Measurements from ENCODE around the gene NANOS3. TPM values are rescaled to one million over a fixed set of nuclear protein-coding genes. Genes with fewer than 3 reads are reported as not detected.

Gene NANOS3
- total RNA-seq: 2.6 TPM
- 1 to 10 TPM in 7 of 8 donors, under 1 TPM in 1; 0.71 to 3.4 (median 1.4) TPM for polyA plus RNA-seq (ENCODE audit: insufficient read depth in 1 of 8, insufficient read length in 8 of 8, low replicate concordance in 1 of 8)
- long read RNA-seq, donor 1: 0 reads
- long read RNA-seq, donor 2: 0 reads
- long read RNA-seq, donor 3: 0 reads
- long read RNA-seq, donor 4: 0 reads
- long read RNA-seq, donor 5: 0 reads
- long read RNA-seq, donor 6: 0 reads
- long read RNA-seq, donor 7: 0 reads
- long read RNA-seq, donor 8: 0 reads
- long read RNA-seq, donor 9: 0 reads
- long read RNA-seq, donor 10, partial matches to known transcripts: 0 of 5 reads
- long read RNA-seq, donor 10, other reads (novel, unspliced or antisense): 5 of 5 reads
- long read RNA-seq, donor 11: 0 reads

DNA sequence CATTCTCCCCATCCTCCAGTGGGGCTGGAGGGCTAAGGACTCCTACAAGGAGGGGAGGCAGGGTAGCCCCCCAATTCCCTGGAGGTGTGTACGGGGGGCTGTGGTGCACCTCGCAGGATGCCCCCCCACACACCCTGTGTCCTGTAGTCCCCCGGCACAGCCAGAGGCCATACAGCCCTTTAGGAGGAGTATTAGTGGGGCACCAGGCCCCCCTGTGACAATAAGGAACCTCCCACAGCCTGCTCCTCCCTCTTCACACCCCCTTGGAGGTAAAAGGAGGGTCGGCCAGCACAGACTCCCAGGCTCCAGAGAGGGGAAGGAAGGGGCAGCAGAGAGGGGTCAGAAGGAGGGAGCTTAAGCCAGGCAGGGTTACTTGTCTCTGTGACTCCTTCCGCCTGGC, at the start of gene NANOS3:
Gene NANOS3 (plus strand): TSS at position 301 of the 400 bp plus-strand sequence. CDS start 115 bp downstream, outside the sequence.
- no peaks in the 10 kb centered on the region for H3K27me3 ChIP-seq (ENCODE audit: control insufficient read depth, insufficient read depth, low read length)
- no peak within 1 kb of the TSS for H3K4me3 ChIP-seq (ENCODE audit: low read length)
- 33% methylated on average over 1 of the region's 5 CpGs for WGBS (ENCODE audit: insufficient coverage)
- H3K4me1 ChIP-seq (ENCODE audit: control insufficient read depth, insufficient read depth, low read length): peaks cover 30% of the 10 kb centered on the region
- no peak for DNase-seq
- H3K27ac ChIP-seq (ENCODE audit: low read length): no peak within 1 kb of the TSS
- H3K36me3 ChIP-seq (ENCODE audit: control insufficient read depth, insufficient read depth, low read length): peaks cover 3% of the 10 kb centered on the region
- no peaks in the 10 kb centered on the region for H3K9me3 ChIP-seq (replicated peaks; ENCODE audit: control insufficient read depth, low read depth, low read length)

DNA sequence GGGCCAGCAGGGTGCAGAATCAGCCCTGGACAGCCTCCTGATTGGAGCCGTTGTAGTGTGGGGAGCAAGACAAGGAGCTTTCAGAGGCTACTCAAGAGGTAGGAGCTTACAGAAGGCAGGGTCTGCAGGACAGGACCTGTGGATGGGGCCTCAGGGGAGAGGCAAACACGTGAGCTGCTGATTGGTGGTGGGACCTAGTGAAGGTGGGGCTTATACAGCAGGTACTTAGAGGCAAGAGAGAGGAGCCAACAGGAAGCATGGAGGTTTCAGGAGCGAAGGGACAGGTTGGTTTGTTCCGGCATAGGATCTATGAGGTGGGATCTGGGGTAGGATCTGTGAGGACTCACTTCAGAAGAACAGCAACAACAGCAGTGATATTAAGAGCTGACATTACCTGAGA, 49.3 kb upstream of the NANOS3 start:
- Histone ChIP-seq H3K9me3 (replicated peaks; ENCODE audit: control insufficient read depth, low read depth, low read length) (no peaks in the 10 kb centered on the region), H3K36me3 (ENCODE audit: control insufficient read depth, insufficient read depth, low read length) (peaks cover 65% of the 10 kb centered on the region), H3K27ac (ENCODE audit: low read length) (no peak overlapping the region), H3K27me3 (ENCODE audit: control insufficient read depth, insufficient read depth, low read length) (no peaks in the 10 kb centered on the region), H3K4me3 (ENCODE audit: low read length) (no peak overlapping the region), H3K4me1 (ENCODE audit: control insufficient read depth, insufficient read depth, low read length) (peaks cover 2% of the 10 kb centered on the region)
- whole genome bisulfite sequencing (ENCODE audit: insufficient coverage): 51% methylated on average over 3 of the region's 4 CpGs
- DNase-seq: no peak

DNA sequence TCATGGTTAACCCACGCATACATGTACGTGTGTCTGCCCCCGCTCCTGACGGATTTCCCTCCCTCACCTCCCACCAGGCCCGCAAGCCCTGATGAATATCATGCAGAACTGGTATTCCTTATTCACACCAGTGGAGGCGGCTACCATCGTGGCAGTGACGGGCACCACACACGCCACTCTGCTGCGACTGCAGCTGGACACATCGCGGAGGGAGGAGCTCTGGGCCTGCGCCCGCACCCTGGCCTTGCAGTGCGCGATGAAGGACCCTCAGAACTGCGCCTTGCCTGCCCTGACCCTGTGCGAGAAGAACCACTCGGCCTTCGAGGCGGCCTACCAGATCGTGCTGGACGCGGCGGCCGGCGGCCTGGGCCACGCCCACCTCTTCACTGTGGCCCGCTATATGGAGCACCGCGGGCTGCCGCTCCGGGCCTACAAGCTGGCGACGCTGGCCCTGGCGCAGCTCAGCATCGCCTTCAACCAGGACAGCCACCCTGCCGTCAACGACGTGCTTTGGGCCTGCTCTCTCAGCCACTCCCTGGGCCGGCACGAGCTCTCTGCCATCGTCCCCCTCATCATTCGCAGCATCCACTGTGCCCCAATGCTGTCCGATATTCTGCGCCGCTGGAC, 46.7 kb upstream of the NANOS3 start:
- DNase-seq: no peak
- Histone ChIP-seq H3K27me3 (ENCODE audit: control insufficient read depth, insufficient read depth, low read length) (no peaks in the 10 kb centered on the region), H3K4me1 (ENCODE audit: control insufficient read depth, insufficient read depth, low read length) (peaks cover 16% of the 10 kb centered on the region), H3K4me3 (ENCODE audit: low read length) (no peak overlapping the region), H3K9me3 (replicated peaks; ENCODE audit: control insufficient read depth, low read depth, low read length) (no peaks in the 10 kb centered on the region), H3K36me3 (ENCODE audit: control insufficient read depth, insufficient read depth, low read length) (peaks cover 64% of the 10 kb centered on the region), H3K27ac (ENCODE audit: low read length) (no peak overlapping the region)
- WGBS (ENCODE audit: insufficient coverage): 91% methylated on average over 45 of the region's 47 CpGs

DNA sequence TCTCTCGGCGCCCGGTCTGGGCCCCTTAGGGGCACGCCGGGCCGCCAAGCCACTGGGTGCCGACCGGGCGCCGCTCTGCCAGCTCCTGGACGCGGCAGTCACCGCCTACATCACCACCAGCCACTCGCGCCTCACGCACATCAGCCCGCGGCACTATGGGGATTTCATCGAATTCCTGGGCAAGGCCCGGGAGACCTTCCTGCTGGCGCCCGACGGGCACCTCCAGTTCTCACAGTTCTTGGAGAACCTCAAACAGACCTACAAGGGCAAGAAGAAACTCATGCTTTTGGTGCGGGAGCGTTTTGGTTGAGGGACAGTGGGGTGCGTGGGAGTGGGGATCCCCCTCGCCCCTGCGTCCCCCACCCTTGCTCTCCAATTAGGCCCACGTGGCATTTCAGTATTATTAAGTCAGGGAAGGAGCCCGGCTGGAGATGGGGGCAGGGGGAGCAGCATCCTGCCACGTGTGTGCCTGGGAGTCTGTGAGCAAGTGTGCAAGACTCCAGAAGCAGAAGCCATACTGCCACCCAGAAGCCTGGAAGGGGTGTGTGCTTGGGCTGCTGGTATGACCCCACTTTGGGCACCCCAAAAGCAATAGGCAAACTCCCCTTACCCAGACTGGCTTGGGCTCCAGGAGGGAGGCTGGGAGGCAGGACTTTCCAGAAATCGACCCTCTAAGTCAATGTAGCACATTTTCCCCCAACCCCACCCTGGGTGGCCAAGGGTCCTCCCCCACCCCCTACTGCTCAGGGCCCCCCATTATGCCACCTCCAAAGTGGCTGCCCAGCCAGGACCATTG, 46.0 kb upstream of the NANOS3 start:
- H3K4me1 ChIP-seq (ENCODE audit: control insufficient read depth, insufficient read depth, low read length): peaks cover 20% of the 10 kb centered on the region
- DNase-seq: peak; percentile 47
- H3K27ac ChIP-seq (ENCODE audit: low read length): peak overlapping the region; percentile 20
- H3K9me3 ChIP-seq (replicated peaks; ENCODE audit: control insufficient read depth, low read depth, low read length): no peaks in the 10 kb centered on the region
- H3K36me3 ChIP-seq (ENCODE audit: control insufficient read depth, insufficient read depth, low read length): peaks cover 63% of the 10 kb centered on the region
- H3K4me3 ChIP-seq (ENCODE audit: low read length): no peak overlapping the region
- no peaks in the 10 kb centered on the region for H3K27me3 ChIP-seq (ENCODE audit: control insufficient read depth, insufficient read depth, low read length)
- 96% methylated on average over 18 of the region's 32 CpGs for WGBS (ENCODE audit: insufficient coverage)

DNA sequence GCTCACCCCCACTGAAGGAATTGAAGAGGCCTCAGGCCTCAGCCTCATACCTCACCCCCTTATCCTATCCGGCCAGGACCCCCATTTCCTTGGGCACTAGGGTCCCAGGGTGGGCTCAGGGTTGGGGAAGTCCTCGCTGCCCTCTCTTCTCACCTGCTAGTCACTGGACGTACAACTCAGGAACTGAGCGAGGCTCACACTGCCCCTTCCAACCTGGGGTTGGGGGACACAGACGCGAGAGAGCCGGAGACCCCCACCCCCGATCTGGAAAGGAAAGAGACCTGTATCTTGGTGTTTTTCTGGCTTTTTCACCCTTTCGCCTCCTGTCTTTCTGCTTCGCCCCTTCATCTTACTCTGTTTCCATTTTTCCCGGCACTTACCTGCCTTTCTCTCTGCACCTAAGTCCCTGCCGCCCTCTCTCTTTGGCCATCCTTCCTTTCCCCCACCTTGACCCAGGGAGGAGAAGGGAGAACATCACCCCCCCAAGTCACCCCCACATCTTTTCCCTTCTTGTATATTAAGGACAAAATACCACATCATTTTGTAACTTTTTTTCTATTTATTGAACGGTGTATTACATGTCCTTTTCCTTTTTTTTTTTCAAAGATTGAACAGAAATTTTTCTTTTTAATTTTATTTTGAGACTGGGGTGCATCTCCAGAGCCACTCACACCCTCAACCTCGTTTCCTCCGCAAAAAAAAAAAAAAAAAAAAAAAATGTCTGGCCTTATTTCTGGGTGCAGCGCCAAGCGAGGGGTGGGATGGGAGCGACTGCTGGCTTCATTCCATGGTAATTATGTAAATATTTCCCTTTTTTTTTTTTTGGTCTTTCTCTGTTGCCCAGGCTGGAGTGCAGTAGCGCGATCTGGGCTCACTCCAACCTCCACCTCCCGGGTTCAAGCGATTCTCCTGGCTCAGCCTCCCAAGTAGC, 45.1 kb upstream of the NANOS3 start:
- Histone ChIP-seq H3K4me1 (ENCODE audit: control insufficient read depth, insufficient read depth, low read length) (peaks cover 29% of the 10 kb centered on the region), H3K4me3 (ENCODE audit: low read length) (no peak overlapping the region), H3K36me3 (ENCODE audit: control insufficient read depth, insufficient read depth, low read length) (peaks cover 68% of the 10 kb centered on the region), H3K27me3 (ENCODE audit: control insufficient read depth, insufficient read depth, low read length) (no peaks in the 10 kb centered on the region), H3K9me3 (replicated peaks; ENCODE audit: control insufficient read depth, low read depth, low read length) (no peaks in the 10 kb centered on the region), H3K27ac (ENCODE audit: low read length) (no peak overlapping the region)
- DNase-seq: peak; percentile 40
- WGBS (ENCODE audit: insufficient coverage): 100% methylated on average over 2 of the region's 22 CpGs

DNA sequence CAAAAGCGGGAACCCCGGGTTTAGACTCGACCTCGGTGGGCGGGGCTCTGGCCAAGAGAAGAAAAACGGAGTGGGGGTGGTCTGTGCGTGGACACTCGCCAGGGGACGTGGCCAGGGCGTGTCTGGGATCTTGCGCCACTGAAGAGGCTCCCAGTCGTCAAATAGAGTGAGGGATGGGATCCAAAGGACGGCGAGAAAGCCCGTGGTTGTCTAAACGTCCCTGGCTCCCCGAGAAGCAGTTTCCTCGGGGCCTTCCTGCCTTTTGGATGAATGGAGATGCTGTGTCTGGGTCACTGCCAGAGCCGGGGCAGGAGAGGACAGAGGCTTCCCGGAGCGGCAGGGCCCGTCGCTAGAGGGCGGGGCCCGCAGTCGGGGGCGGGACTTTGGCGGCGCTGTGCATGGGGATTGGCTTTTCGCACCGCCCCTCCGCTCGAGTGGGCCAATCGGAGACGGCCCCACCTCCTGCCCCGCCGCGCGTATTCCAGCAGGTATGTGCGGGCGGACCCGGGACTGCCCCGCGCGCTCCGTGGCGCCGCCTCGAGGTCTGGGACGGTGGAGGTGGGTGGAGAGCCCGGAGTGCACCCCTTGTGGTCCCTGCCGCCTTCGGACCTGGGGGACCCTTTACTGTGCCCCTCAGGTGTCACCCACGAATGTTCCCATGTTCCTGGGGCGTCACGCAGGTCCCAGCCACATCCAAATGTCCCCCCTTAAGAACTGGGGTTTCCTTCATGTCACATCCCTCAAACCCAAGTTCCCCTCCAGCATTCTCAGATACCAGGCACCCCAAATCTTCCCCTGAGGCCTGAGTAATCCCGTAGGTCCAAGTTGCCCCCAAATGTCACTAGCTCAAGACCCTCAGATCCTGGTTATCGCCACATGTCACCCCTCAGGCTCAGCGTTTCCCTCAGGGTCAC, 43.3 kb upstream of the NANOS3 start:
- Histone ChIP-seq H3K27ac (ENCODE audit: low read length) (peak overlapping the region; percentile 79), H3K36me3 (ENCODE audit: control insufficient read depth, insufficient read depth, low read length) (peaks cover 64% of the 10 kb centered on the region), H3K4me1 (ENCODE audit: control insufficient read depth, insufficient read depth, low read length) (peaks cover 43% of the 10 kb centered on the region), H3K9me3 (replicated peaks; ENCODE audit: control insufficient read depth, low read depth, low read length) (no peaks in the 10 kb centered on the region), H3K27me3 (ENCODE audit: control insufficient read depth, insufficient read depth, low read length) (no peaks in the 10 kb centered on the region), H3K4me3 (ENCODE audit: low read length) (peak overlapping the region; percentile 31)
- WGBS (ENCODE audit: insufficient coverage): 7% methylated on average over 54 of the region's 59 CpGs
- DNase-seq: peak; percentile 95

DNA sequence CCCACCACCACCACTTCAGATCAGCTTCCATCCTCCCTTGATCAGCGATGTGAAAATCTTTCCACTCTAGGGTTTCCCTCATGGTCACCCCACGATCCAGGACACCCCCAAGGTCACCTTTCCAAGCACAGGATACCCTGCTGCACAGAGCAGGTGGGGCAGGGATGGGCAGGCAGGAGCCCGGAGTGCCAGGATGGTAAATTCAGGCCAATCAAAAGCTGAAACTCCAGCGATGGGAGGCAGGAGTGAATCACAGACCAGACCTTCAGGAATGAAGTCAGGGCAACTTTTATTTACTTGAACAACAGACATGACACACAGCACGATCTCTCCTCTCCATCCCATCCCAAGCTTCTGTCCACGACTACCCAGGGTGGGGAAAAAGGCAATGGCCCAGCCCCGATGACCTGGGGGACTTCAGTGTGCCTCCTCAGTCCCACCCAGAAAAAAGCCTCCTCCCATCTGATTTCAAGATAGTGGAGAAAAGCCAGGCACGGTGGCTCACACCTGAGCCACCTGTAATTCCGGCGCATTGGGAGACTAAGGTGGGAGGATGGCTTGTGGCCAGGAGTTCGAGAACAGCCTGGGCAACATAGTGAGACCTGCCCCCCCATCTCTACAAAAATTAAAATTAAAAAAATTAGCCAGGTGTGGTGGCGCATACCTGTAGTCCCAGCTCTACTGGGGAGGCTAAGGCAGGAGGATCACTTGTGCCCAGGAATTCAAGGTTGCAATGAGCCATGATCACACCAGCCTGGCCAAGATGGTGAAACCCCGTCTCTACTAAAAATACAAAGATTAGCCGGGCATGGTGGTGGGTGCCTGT, 42.5 kb upstream of the NANOS3 start:
- Histone ChIP-seq H3K36me3 (ENCODE audit: control insufficient read depth, insufficient read depth, low read length) (peaks cover 62% of the 10 kb centered on the region), H3K9me3 (replicated peaks; ENCODE audit: control insufficient read depth, low read depth, low read length) (no peaks in the 10 kb centered on the region), H3K4me3 (ENCODE audit: low read length) (peak overlapping the region; percentile 31), H3K4me1 (ENCODE audit: control insufficient read depth, insufficient read depth, low read length) (peaks cover 52% of the 10 kb centered on the region), H3K27me3 (ENCODE audit: control insufficient read depth, insufficient read depth, low read length) (no peaks in the 10 kb centered on the region), H3K27ac (ENCODE audit: low read length) (peak overlapping the region; percentile 62)
- WGBS (ENCODE audit: insufficient coverage): 86% methylated on average over 2 of the region's 14 CpGs
- no peak for DNase-seq

DNA sequence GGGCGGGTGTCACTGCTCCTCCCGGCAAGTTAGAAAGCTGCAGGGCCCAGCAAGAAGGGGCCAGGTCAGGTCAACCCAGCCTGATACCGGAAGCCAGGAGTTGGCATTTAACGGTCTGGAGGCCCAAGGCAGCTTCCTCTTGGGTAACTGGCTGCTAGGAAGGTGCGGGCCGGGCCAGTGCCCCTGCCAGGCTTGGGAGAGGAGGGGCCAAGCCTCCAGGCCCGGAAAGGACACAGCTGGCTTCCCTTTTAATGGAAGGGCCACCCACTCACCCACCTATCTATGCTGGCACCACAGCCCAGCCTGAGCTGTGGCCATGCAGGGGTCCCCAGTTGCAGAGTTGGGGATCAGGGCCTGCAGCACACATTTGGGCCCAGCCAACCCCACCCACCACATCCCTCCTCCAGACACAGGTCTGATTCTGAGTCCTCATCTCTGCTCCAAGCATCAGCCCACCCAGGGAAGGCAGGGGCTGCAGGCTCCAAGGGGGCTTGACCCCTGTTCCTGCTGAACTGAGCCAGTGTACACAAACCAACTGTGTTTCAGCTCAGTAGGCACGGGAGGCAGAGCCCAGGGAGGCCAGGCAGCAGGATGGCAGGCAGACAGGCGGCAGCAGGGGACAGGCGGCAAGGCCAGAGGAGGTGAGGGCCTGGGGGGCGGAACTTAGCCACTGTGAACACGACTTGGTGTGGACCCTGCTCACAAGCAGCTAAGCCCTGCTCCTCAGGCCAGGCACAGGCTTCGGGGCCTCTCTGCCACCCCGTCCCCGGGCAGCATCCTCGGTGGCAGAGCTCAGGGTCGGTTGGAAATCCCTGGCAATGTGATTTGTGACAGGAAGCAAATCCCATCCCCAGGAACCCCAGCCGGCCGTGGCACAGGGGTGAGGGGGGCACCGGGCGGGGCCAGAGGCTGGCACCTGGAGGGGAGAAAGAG, 40.9 kb upstream of the NANOS3 start:
- Histone ChIP-seq H3K27ac (ENCODE audit: low read length) (peak overlapping the region; percentile 86), H3K4me3 (ENCODE audit: low read length) (no peak overlapping the region), H3K36me3 (ENCODE audit: control insufficient read depth, insufficient read depth, low read length) (peaks cover 51% of the 10 kb centered on the region), H3K27me3 (ENCODE audit: control insufficient read depth, insufficient read depth, low read length) (no peaks in the 10 kb centered on the region), H3K4me1 (ENCODE audit: control insufficient read depth, insufficient read depth, low read length) (peaks cover 68% of the 10 kb centered on the region), H3K9me3 (replicated peaks; ENCODE audit: control insufficient read depth, low read depth, low read length) (no peaks in the 10 kb centered on the region)
- WGBS (ENCODE audit: insufficient coverage): 66% methylated on average over 15 of the region's 21 CpGs
- peak; percentile 56 for DNase-seq
